Lower lobe of right lung (tissue), 2 donors: ENCODE results near the gene ERCC6L2. TPM values are rescaled to one million over a fixed set of nuclear protein-coding genes. Genes with fewer than 3 reads are reported as not detected.

Experiments used
- ATAC-seq, 2 donors: fragments of 200-7000 bp; cut with Tn5 transposase; one replicate each; pipeline ENCODE4 v1.9.1; 2020 to 2022; ENCODE audit warnings: mild to moderate bottlenecking in 2 of 2, moderate library complexity in 2 of 2
- DNase-seq: peaks from one replicate; pipeline ENCODE4 v3.0.0-alpha.2; 2020
- H3K27ac ChIP-seq: fragments of 200-600 bp; one replicate; pipeline ENCODE4 v1.8.0; 2022
- H3K27me3 ChIP-seq: fragments of 200-600 bp; one replicate; pipeline ENCODE4 v1.8.0; 2022; ENCODE audit warnings: low read depth
- H3K36me3 ChIP-seq: fragments of 200-600 bp; one replicate; pipeline ENCODE4 v1.8.0; 2022; ENCODE audit warnings: mild to moderate bottlenecking
- H3K4me1 ChIP-seq: fragments of 200-600 bp; one replicate; pipeline ENCODE4 v1.8.0; 2022
- H3K4me3 ChIP-seq: fragments of 200-600 bp; one replicate; pipeline ENCODE4 v1.8.0; 2022; ENCODE audit warnings: mild to moderate bottlenecking
- H3K9me3 ChIP-seq: fragments of 200-600 bp; one replicate; pipeline ENCODE4 v1.8.0; 2022
- intact Hi-C: fragments of 100-400 bp; cut with DNase I; formaldehyde crosslinking; loops from one replicate; pipeline ENCODE4 v1.11.0; 2022
- total RNA-seq: library from RNA; stranded (reverse); fragmentation: NEBNext Ultra II Directional; extraction: Animal tissue kit (Norgen Biotek cat#: 25700); gene quantifications from one replicate; pipeline ENCODE4 v1.2.1, GENCODE V29; 2021
- TF ChIP-seq, protein P1 (sequence below): fragments of 200-600 bp; IDR thresholded peaks from one replicate; pipeline ENCODE4 v1.8.0; 2022; ENCODE audit warnings: antibody characterized with exemption, mild to moderate bottlenecking
- donor health status: DM: no; HTN: yes; CAD: no; lungs with severe emphysema.

Gene ERCC6L2
- total RNA-seq, 1 donor from 2014 or later = 42.8 TPM

DNA sequence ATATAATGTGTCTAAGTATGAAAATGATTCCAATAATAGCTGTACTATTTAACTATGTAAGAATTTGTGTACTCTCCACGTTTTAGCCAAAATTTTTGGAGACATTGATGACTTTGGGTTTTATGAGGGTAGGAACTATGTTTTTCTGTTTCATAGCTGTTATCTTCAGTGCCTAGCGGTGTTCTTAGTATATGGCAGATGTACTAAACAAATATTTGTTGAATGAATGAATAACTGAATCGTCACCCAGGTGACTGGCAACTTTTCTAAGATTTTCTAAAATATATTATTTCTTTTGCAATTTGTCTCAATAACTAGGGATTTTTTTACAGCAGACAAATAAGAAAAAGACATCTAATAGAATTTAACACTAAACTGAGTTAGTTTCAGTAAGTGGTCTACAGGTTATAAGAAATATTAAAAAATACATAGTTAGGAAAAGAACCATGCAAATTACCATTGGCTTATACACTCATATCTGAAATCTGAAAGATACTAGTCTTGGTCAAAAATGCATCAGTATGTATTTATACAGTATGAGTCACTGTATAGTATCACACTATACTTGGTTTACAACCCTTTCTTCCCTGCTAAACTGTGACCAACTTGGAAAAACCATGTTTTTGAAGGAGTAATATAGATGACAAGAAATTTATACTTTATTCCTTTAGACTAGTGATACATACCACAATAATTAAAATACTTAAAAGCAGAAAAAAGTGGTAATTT is 10.5 kb upstream of the ERCC6L2 start:
- Histone ChIP-seq H3K27me3 (no peaks in the 10 kb centered on the region), H3K4me3 (no peak overlapping the region), H3K36me3 (no peaks in the 10 kb centered on the region), H3K9me3 (peaks cover 11% of the 10 kb centered on the region), H3K27ac (no peak overlapping the region), H3K4me1 (no peaks in the 10 kb centered on the region)
- TF ChIP-seq, protein P1, sequence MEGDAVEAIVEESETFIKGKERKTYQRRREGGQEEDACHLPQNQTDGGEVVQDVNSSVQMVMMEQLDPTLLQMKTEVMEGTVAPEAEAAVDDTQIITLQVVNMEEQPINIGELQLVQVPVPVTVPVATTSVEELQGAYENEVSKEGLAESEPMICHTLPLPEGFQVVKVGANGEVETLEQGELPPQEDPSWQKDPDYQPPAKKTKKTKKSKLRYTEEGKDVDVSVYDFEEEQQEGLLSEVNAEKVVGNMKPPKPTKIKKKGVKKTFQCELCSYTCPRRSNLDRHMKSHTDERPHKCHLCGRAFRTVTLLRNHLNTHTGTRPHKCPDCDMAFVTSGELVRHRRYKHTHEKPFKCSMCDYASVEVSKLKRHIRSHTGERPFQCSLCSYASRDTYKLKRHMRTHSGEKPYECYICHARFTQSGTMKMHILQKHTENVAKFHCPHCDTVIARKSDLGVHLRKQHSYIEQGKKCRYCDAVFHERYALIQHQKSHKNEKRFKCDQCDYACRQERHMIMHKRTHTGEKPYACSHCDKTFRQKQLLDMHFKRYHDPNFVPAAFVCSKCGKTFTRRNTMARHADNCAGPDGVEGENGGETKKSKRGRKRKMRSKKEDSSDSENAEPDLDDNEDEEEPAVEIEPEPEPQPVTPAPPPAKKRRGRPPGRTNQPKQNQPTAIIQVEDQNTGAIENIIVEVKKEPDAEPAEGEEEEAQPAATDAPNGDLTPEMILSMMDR = no peak
- no peak for DNase-seq
- no peak for ATAC-seq
- intact Hi-C loops = no loop called here

DNA sequence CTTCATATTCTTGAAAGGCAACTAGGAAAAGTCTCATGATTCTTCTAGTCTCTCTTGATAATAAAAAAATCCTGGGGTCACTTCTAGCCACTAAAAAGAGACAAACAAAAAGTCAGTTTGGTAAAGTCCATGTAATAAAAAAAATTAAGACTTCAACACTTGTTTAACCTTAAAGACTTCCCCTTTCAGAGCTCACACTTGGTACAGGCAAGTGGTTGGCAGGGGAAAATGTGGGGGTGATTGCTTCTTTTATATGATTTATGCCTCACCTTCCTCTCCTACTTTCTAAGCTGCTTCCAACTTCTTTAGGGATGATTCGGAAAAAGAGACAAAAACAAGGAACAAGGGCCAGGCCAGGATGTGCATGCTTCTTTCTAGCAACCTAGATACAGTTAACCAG is 5.1 kb upstream of the ERCC6L2 start:
- H3K36me3 ChIP-seq = peaks cover 8% of the 10 kb centered on the region
- no peaks in the 10 kb centered on the region for H3K9me3 ChIP-seq
- H3K27ac ChIP-seq = no peak overlapping the region
- intact Hi-C loops = no loop called here
- H3K4me3 ChIP-seq = no peak overlapping the region
- DNase-seq (no peak), ATAC-seq (no peak)
- H3K27me3 ChIP-seq = no peaks in the 10 kb centered on the region
- H3K4me1 ChIP-seq = peaks cover 10% of the 10 kb centered on the region
- TF ChIP-seq, protein P1 = no peak

DNA sequence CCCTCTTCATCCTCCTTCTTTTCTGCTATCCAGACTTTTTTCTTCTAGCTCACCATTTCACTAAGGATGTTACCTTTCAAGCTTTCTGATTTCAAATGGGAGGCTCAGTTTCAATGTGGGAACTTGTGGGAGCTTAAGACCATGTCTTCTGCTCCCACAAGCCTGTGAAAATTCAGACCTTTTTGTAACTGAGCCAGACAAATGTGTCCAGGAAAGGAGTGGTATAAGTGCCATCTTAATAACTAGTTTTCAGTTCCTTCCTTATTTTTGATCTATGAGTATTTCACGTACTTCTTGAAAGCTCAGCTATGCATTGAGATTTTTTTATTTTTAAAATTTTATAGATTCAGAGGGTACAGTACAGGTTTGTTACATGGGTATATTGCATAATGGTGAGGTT is 4.6 kb upstream of the ERCC6L2 start:
- H3K36me3 ChIP-seq = peaks cover 8% of the 10 kb centered on the region
- intact Hi-C loops = no loop called here
- H3K27ac ChIP-seq = no peak overlapping the region
- no peak overlapping the region for H3K4me3 ChIP-seq
- H3K9me3 ChIP-seq = no peaks in the 10 kb centered on the region
- ATAC-seq (no peak), DNase-seq (no peak)
- H3K27me3 ChIP-seq = no peaks in the 10 kb centered on the region
- H3K4me1 ChIP-seq = peaks cover 10% of the 10 kb centered on the region
- TF ChIP-seq, protein P1 = no peak

DNA sequence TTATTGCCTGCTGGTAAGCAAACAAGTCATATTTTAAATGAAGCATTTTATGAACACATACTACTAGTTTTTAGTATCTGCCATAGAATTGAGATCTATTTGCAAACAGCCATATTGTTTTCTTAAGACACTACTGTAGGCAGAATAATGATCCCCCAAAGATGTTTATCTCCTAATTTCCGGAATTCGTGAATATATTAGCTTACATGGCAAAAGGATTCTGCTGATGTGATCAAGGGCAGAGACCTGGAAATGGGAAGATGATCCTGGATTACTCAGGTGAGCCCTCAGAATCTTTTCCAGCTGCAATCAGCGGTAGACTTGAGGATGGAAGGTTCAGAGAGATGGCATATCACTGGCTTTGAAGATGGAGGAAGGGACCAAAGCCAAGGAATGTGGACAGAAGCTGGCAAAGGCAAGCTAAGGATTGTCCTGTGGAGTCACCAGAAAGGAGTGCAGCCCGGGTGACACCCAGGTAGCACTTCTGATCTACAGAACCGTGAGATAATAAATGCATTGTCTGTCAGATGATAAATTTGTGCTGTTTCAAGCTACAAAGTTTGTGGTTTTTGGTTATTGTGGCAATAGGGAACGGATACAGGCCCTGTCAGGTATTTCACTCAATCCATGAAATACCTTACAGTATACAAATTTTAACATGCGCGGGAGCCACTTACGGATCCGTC is 1.0 kb upstream of the ERCC6L2 start:
- Histone ChIP-seq H3K27ac (no peak overlapping the region), H3K27me3 (no peaks in the 10 kb centered on the region), H3K4me3 (no peak overlapping the region), H3K4me1 (peaks cover 10% of the 10 kb centered on the region), H3K9me3 (no peaks in the 10 kb centered on the region), H3K36me3 (peaks cover 8% of the 10 kb centered on the region)
- TF ChIP-seq, protein P1 = no peak
- DNase-seq (no peak), ATAC-seq (no peak)
- intact Hi-C loops = no loop called here

DNA sequence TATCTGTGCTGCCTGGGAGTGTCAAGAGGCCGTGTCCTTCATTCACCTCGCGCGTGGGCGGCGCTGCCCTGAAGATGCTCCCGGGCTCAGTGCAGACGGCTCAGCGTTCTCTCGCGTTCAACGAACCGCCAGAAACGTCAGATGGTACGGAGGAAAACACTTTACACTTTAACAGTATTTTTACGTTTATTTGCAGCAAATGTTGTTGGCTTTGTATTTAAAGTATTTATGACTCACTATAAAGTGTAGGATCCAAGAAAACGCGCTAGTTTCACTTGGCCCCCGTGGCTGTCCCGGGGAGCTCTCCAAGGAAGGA is 544 bp upstream of the ERCC6L2 start:
- no peak overlapping the region for H3K4me3 ChIP-seq
- no peaks in the 10 kb centered on the region for H3K27me3 ChIP-seq
- H3K9me3 ChIP-seq = no peaks in the 10 kb centered on the region
- H3K27ac ChIP-seq = no peak overlapping the region
- peaks cover 8% of the 10 kb centered on the region for H3K36me3 ChIP-seq
- peaks cover 10% of the 10 kb centered on the region for H3K4me1 ChIP-seq
- intact Hi-C loops = no loop called here
- ATAC-seq (peak; percentile 62 to 66), DNase-seq (peak; percentile 79)
- TF ChIP-seq, protein P1 = no peak
